ENCODE measurements around the gene AQP12B. TPM values are rescaled to one million over a fixed set of nuclear protein-coding genes. Genes with fewer than 3 reads are reported as not detected.

Gene AQP12B
- total and polyA plus RNA-seq, 11 donors = not detected

- H3K27me3 ChIP-seq = peaks cover 0 to 68% (median 12%) of the 10 kb centered on the region in 9 donors
- H3K27ac ChIP-seq = no peak overlapping the region
- no peaks in the 10 kb centered on the region for H3K4me1 ChIP-seq
- no peak for TF ChIP-seq CTCF (IDR thresholded peaks at IDR 0.05)
- TF ChIP-seq POLR2A (IDR thresholded peaks at IDR 0.05) = no peak
- no peak overlapping the region for H3K4me3 ChIP-seq
- DNase-seq (peak in 1 of 5 donors; percentile 44), ATAC-seq (no peak)
- H3K9me3 ChIP-seq = no peaks in the 10 kb centered on the region
- H3K36me3 ChIP-seq = no peaks in the 10 kb centered on the region
- intact Hi-C loops (cut with DNase I) = no loop called here
- 69 to 77% (median 73%) methylated on average over 10 to 30 of the region's 30 CpGs for WGBS, 4 donors
These were observed 35.7 kb downstream of the AQP12B start for GRCh38 chr2:240646900-240647502.

- DNase-seq = peak in 1 of 5 donors; percentile 46
- Histone ChIP-seq H3K9me3 (no peaks in the 10 kb centered on the region), H3K27me3 (peaks cover 0 to 68% (median 12%) of the 10 kb centered on the region in 9 donors), H3K27ac (no peak overlapping the region), H3K4me1 (no peaks in the 10 kb centered on the region), H3K36me3 (no peaks in the 10 kb centered on the region), H3K4me3 (no peak overlapping the region)
- no peak for ATAC-seq
- intact Hi-C loops (cut with DNase I) = no loop called here
- no peak for TF ChIP-seq POLR2A (IDR thresholded peaks at IDR 0.05)
- no peak for TF ChIP-seq CTCF (IDR thresholded peaks at IDR 0.05)
- 77 to 84% (median 80%) methylated on average over 25 to 36 of the region's 36 CpGs for WGBS, 4 donors
These were observed 36.3 kb downstream of the AQP12B start for GRCh38 chr2:240646176-240646899.

GRCh38 chr2:240645801-240646175, 36.9 kb downstream of the AQP12B start:
- Histone ChIP-seq H3K36me3 (no peaks in the 10 kb centered on the region), H3K9me3 (no peaks in the 10 kb centered on the region), H3K27ac (no peak overlapping the region), H3K4me3 (no peak overlapping the region), H3K27me3 (peaks cover 0 to 63% (median 12%) of the 10 kb centered on the region in 9 donors), H3K4me1 (no peaks in the 10 kb centered on the region)
- TF ChIP-seq CTCF (IDR thresholded peaks at IDR 0.05) (no peak), POLR2A (IDR thresholded peaks at IDR 0.05) (no peak)
- DNase-seq (peak in 1 of 5 donors; percentile 30), ATAC-seq (no peak)
- intact Hi-C loops (cut with DNase I) = no loop called here
- WGBS, 4 donors = 82 to 93% (median 89%) methylated on average over 9 to 10 of the region's 10 CpGs

GRCh38 chr2:240645346-240645745, 37.3 kb downstream of the AQP12B start:
- ATAC-seq = no peak
- Histone ChIP-seq H3K36me3 (no peaks in the 10 kb centered on the region), H3K4me1 (no peaks in the 10 kb centered on the region), H3K27ac (no peak overlapping the region), H3K27me3 (peaks cover 0 to 58% (median 12%) of the 10 kb centered on the region in 9 donors), H3K9me3 (no peaks in the 10 kb centered on the region), H3K4me3 (no peak overlapping the region)
- TF ChIP-seq CTCF (IDR thresholded peaks at IDR 0.05) (no peak), POLR2A (IDR thresholded peaks at IDR 0.05) (no peak)
- 90 to 92% (median 91%) methylated on average over 9 to 10 of the region's 10 CpGs for WGBS, 4 donors
- DNase-seq = no peak
- intact Hi-C loops (cut with DNase I) = no loop called here

All from heart left ventricle (tissue), 16 donors.